Stomach (tissue), 9 donors: ENCODE results near the gene LHFPL3. TPM values are rescaled to one million over a fixed set of nuclear protein-coding genes. Genes with fewer than 3 reads are reported as not detected.

Experiments used
- DNase-seq, 2 donors: peaks; one replicate each; pipeline versions ENCODE4 v3.0.0 to v3.0.0-alpha.2; 2013 to 2019
- H3K27ac ChIP-seq, 5 donors: fragments of 200-600 bp in 4 of 5; sonication (generic) in 4 of 5; one replicate each; pipeline ENCODE4 v1.5.1; 2013 to 2019; ENCODE audit warnings: mild to moderate bottlenecking in 1 of 5, moderate library complexity in 1 of 5
- H3K27me3 ChIP-seq, 3 donors: fragments of 200-600 bp; sonication (generic); one replicate each; pipeline ENCODE4 v1.5.1; 2017 to 2019; ENCODE audit warnings: mixed run types in 1 of 3
- H3K36me3 ChIP-seq, 4 donors: fragments of 200-600 bp; sonication (generic); 1 replicate in 3 of 4; 2 replicates in 1 of 4; pipeline ENCODE4 v1.5.1; 2016 to 2019
- H3K4me1 ChIP-seq, 4 donors: fragments of 200-600 bp; sonication (generic); one replicate each; pipeline ENCODE4 v1.5.1; 2016 to 2019
- H3K4me3 ChIP-seq, 4 donors: fragments of 200-600 bp; sonication (generic) in 3 of 4; one replicate each; pipeline ENCODE4 v1.5.1; 2016 to 2019; ENCODE audit warnings: mild to moderate bottlenecking in 1 of 4
- H3K9me3 ChIP-seq, 4 donors: fragments of 200-600 bp; sonication (generic); one replicate each; pipeline ENCODE4 v1.5.1; 2016 to 2019
- EP300 ChIP-seq: sonication (generic); formaldehyde crosslinking; IDR thresholded peaks from one replicate; pipeline ENCODE4 v1.6.1; 2017; ENCODE audit warnings: antibody characterized with exemption
- POLR2A ChIP-seq, 4 donors: fragments of 450-650 bp; IDR thresholded peaks; one replicate each; pipeline ENCODE4 v1.6.1; 2016; ENCODE audit warnings: antibody characterized with exemption in 4 of 4, control low read depth in 2 of 4, mild to moderate bottlenecking in 1 of 4, moderate library complexity in 1 of 4
- POLR2AphosphoS5 ChIP-seq, 3 donors: sonication (generic); formaldehyde crosslinking; IDR thresholded peaks; one replicate each; pipeline ENCODE4 v1.6.1; 2016; ENCODE audit warnings: antibody characterized with exemption in 3 of 3
- WGBS, 5 donors: extraction: QIAGEN DNeasy Blood & Tissue Kit in 3 of 5; methylation state at CpG; one replicate each; pipeline versions ENCODE4 v1.1.5 to v1.1.7; 2013 to 2018; 5-methylcytosine and 5-hydroxymethylcytosine counted together
- intact Hi-C: fragments of 100-400 bp; cut with DNase I; formaldehyde crosslinking; loops from one replicate; pipeline ENCODE4 v1.15.1; 2023; ENCODE audit warnings: low total_unique reads
- polyA plus RNA-seq, 3 donors: library from polyadenylated mRNA; stranded (reverse); fragments of 200-250 nt; gene quantifications; one replicate each; pipeline ENCODE4 v1.2.3, GENCODE V29; 2013
- total RNA-seq, 5 donors: library from RNA; depleted of rRNA; stranded (reverse); fragments of >200 nt; gene quantifications; one replicate each; pipeline versions ENCODE4 v1.1.0 to v1.2.3, GENCODE V29; 2014 to 2016
- TF ChIP-seq, protein P1 (sequence below), 7 experiments: fragments of 450-650 bp in 4 of 7; fragments of 200-600 bp in 3 of 7; sonication (generic) in 3 of 7; IDR thresholded peaks; one replicate each; pipeline ENCODE4 v1.5.1; 2016 to 2019; ENCODE audit warnings: antibody characterized with exemption in 7 of 7, control low read depth in 2 of 7, mild to moderate bottlenecking in 1 of 7
- donor health status: healthy with polysubstance abuse.
- donor health status: Bipolar disorder and iron deficiency.
- donor health status: healthy.

The LHFPL3 gene
- total and polyA plus RNA-seq, 8 donors, result 0.55 TPM; not detected in 7

DNA sequence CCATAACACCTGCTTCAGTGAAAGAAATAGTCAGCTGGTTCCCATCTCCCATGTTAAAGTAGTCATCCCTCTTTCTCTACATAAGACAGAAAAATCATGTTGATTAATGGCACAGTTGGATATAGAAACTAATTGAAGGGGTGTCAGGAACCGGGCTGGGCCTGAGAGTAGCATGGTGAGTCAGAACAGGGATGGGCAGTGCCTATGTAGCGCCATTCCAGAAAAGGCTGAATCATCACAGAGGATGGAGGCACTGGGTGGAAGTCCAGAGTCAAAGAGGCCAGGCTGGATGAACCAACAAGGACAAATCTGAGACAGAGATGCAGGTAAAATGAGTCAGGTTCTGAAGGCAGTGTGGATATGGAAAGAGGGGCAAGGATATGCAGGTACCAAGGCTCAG lies 201.2 kb downstream of the LHFPL3 start:
- DNase-seq, result no peak
- intact Hi-C loops, result no loop called here
- WGBS, 5 donors, result 54 to 76% (median 67%) methylated on average over 2 of the region's 2 CpGs
- no peak overlapping the region for H3K4me3 ChIP-seq
- no peak overlapping the region for H3K27ac ChIP-seq
- H3K4me1 ChIP-seq, result no peaks in the 10 kb centered on the region
- no peaks in the 10 kb centered on the region for H3K36me3 ChIP-seq
- H3K9me3 ChIP-seq, result no peaks in the 10 kb centered on the region
- no peaks in the 10 kb centered on the region for H3K27me3 ChIP-seq
- TF ChIP-seq, protein P1, sequence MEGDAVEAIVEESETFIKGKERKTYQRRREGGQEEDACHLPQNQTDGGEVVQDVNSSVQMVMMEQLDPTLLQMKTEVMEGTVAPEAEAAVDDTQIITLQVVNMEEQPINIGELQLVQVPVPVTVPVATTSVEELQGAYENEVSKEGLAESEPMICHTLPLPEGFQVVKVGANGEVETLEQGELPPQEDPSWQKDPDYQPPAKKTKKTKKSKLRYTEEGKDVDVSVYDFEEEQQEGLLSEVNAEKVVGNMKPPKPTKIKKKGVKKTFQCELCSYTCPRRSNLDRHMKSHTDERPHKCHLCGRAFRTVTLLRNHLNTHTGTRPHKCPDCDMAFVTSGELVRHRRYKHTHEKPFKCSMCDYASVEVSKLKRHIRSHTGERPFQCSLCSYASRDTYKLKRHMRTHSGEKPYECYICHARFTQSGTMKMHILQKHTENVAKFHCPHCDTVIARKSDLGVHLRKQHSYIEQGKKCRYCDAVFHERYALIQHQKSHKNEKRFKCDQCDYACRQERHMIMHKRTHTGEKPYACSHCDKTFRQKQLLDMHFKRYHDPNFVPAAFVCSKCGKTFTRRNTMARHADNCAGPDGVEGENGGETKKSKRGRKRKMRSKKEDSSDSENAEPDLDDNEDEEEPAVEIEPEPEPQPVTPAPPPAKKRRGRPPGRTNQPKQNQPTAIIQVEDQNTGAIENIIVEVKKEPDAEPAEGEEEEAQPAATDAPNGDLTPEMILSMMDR (IDR thresholded peaks at IDR 0.05), result no peak
- TF ChIP-seq POLR2A (IDR thresholded peaks at IDR 0.05) (no peak), EP300 (no peak), POLR2AphosphoS5 (IDR thresholded peaks at IDR 0.05) (no peak)

DNA sequence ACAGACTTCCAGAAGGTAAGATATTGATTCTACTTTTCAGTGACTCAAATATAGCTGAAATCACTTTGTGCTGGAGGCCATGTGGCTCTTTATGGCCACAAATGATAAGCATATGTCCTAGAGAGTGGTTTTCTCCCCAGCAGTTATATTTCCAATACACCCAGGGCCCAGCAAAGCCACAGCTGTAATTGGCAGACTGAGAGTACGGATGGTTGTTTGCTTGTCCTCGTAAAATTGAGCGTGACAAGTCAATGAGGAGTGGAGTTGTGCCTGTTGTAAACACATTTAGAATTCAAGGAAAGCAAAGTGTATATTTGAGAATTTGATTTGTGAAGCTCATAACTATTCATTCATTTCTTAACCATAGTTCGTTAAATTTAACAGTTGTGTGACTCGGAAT lies 201.8 kb downstream of the LHFPL3 start:
- Histone ChIP-seq H3K36me3 (no peaks in the 10 kb centered on the region), H3K27ac (no peak overlapping the region), H3K4me3 (no peak overlapping the region), H3K27me3 (no peaks in the 10 kb centered on the region), H3K4me1 (no peaks in the 10 kb centered on the region), H3K9me3 (no peaks in the 10 kb centered on the region)
- intact Hi-C loops, result no loop called here
- no peak for DNase-seq
- WGBS, 5 donors, result 80 to 88% (median 84%) methylated on average over 5 of the region's 5 CpGs
- TF ChIP-seq POLR2AphosphoS5 (IDR thresholded peaks at IDR 0.05) (no peak), EP300 (no peak), POLR2A (IDR thresholded peaks at IDR 0.05) (no peak)
- TF ChIP-seq, protein P1 (IDR thresholded peaks at IDR 0.05), result no peak

GRCh38 chr7:104534149-104534548 lies 205.7 kb downstream of the LHFPL3 start:
- no peak overlapping the region for H3K4me3 ChIP-seq
- H3K27me3 ChIP-seq, result no peaks in the 10 kb centered on the region
- WGBS, 5 donors, result 61 to 73% (median 70%) methylated on average over 4 of the region's 4 CpGs
- intact Hi-C loops, result no loop called here
- H3K36me3 ChIP-seq, result no peaks in the 10 kb centered on the region
- H3K9me3 ChIP-seq, result no peaks in the 10 kb centered on the region
- H3K4me1 ChIP-seq, result no peaks in the 10 kb centered on the region
- TF ChIP-seq POLR2AphosphoS5 (IDR thresholded peaks at IDR 0.05), result no peak
- no peak for TF ChIP-seq POLR2A (IDR thresholded peaks at IDR 0.05)
- TF ChIP-seq EP300, result no peak
- TF ChIP-seq, protein P1 (IDR thresholded peaks at IDR 0.05), result no peak
- no peak for DNase-seq
- no peak overlapping the region for H3K27ac ChIP-seq

DNA sequence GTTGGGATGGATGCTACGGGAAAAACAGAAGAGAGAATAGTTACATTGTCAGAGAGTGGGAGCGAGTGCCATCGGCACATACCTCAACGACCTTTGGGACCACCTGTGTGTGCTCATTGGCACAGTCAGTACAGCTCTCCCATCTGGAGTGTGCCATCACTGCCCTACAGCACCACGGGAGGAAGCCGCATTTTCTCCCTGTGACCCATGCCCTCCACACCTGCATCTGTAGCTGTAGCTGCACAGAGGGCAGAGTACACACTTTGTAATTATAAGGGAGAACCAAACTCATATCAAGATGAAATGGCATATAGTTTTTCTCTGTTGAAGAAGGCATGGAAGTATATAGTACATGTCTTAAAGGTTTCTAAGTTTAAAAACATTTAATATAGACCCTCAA lies 207.4 kb downstream of the LHFPL3 start:
- intact Hi-C loops, result no loop called here
- 67 to 78% (median 74%) methylated on average over 6 of the region's 6 CpGs for WGBS, 5 donors
- no peak for DNase-seq
- Histone ChIP-seq H3K27ac (no peak overlapping the region), H3K9me3 (no peaks in the 10 kb centered on the region), H3K4me3 (no peak overlapping the region), H3K4me1 (no peaks in the 10 kb centered on the region), H3K36me3 (no peaks in the 10 kb centered on the region), H3K27me3 (no peaks in the 10 kb centered on the region)
- TF ChIP-seq POLR2AphosphoS5 (IDR thresholded peaks at IDR 0.05) (no peak), POLR2A (IDR thresholded peaks at IDR 0.05) (no peak), EP300 (no peak)
- TF ChIP-seq, protein P1 (IDR thresholded peaks at IDR 0.05), result no peak
